A673 (cell line): ENCODE measurements around the gene TMEM121.

Experiments
- CTCF ChIP-seq: fragments of 300-800, 200-600 bp; sonication (generic); conservative IDR thresholded peaks from 2 replicates; pipeline ENCODE4 v1.5.1; 2017; ENCODE audit warnings: low read depth, mild to moderate bottlenecking, antibody characterized with exemption, low read length, moderate library complexity, mixed read lengths
- EZH2 ChIP-seq: fragments of 200-600 bp; sonication (generic); IDR thresholded peaks from 2 replicates; pipeline ENCODE4 v1.6.1; 2017; ENCODE audit warnings: borderline replicate concordance, low read depth, mild to moderate bottlenecking, mixed read lengths, antibody characterized with exemption, low read length; ENCODE audit not compliant: poor library complexity, severe bottlenecking

- TF ChIP-seq CTCF (no peak), EZH2 (no peak)
Observed at GRCh38 chr14:105525326-105525725, 1.1 kb upstream of the TMEM121 start.
